Naive thymus-derived CD4-positive, alpha-beta T cell (primary cell): ENCODE data around the gene EIF3C. TPM values are rescaled to one million over a fixed set of nuclear protein-coding genes. Genes with fewer than 3 reads are reported as not detected.
"Not testable (repeated sequence)": the region's sequence is repeated elsewhere in the genome, so short reads cannot be mapped to it uniquely, and the experiment has no call there.

ENCODE experiments used
- ATAC-seq: fragments of 150-1000 bp; cut with Tn5 transposase; 2 replicates; pipeline ENCODE4 v1.10.0; 2021; ENCODE audit warnings: mild to moderate bottlenecking, moderate library complexity
- CTCF ChIA-PET: fragments of 350-600 bp; sonication (Branson Sonifier 250); formaldehyde crosslinking; loops from one replicate; lab custom pipeline; 2021; ENCODE audit warnings: antibody characterized with exemption; lab: Charles Lee
- POLR2A ChIA-PET: fragments of 350-600 bp; sonication (Branson Sonifier 250); formaldehyde crosslinking; loops from one replicate; lab custom pipeline; 2021; ENCODE audit warnings: antibody characterized with exemption, inconsistent platforms; lab: Charles Lee
- DNase-seq, 9 donors: peaks; one replicate each; pipeline versions ENCODE4 v3.0.0 to v3.0.0-alpha.2; 2020 to 2022; ENCODE audit warnings: mixed read lengths in 1 of 9
- H3K27ac ChIP-seq: one replicate; pipeline ENCODE4 v1.7.0; 2013; ENCODE audit warnings: mild to moderate bottlenecking, low read depth, low read length, moderate library complexity
- H3K27me3 ChIP-seq, 2 donors: one replicate each; pipeline ENCODE4 v1.7.0; 2013; ENCODE audit warnings: low read length in 2 of 2, mild to moderate bottlenecking in 2 of 2, moderate library complexity in 2 of 2; ENCODE audit not compliant: control insufficient read depth in 2 of 2, insufficient read depth in 2 of 2
- H3K36me3 ChIP-seq, 3 experiments: 1 replicate in 2 of 3; 2 replicates in 1 of 3; pipeline ENCODE4 v1.7.0; 2013; ENCODE audit warnings: low read length in 3 of 3, mild to moderate bottlenecking in 3 of 3, moderate library complexity in 1 of 3; ENCODE audit not compliant: insufficient read depth in 3 of 3, control insufficient read depth in 2 of 3
- H3K4me1 ChIP-seq, 2 donors: one replicate each; pipeline ENCODE4 v1.7.0; 2013; ENCODE audit warnings: low read length in 2 of 2, mild to moderate bottlenecking in 2 of 2, moderate library complexity in 1 of 2; ENCODE audit not compliant: control insufficient read depth in 2 of 2, insufficient read depth in 2 of 2
- H3K4me3 ChIP-seq: 2 replicates; pipeline ENCODE4 v1.7.0; 2013; ENCODE audit warnings: mild to moderate bottlenecking, low read length
- H3K9me3 ChIP-seq, 3 experiments: 1 replicate in 2 of 3; 2 replicates in 1 of 3; pipeline ENCODE4 v1.7.0; 2013; ENCODE audit warnings: low read length in 3 of 3; ENCODE audit not compliant: control insufficient read depth in 2 of 3
- H3K27ac Mint-ChIP-seq, 9 donors: one replicate each; pipeline ENCODE4 v1.8.0; 2020 to 2022; ENCODE audit warnings: mixed read lengths in 9 of 9, mild to moderate bottlenecking in 8 of 9, moderate library complexity in 5 of 9, inconsistent platforms in 2 of 9
- H3K27me3 Mint-ChIP-seq, 5 donors: one replicate each; pipeline ENCODE4 v1.8.0; 2021 to 2022; ENCODE audit warnings: mixed read lengths in 5 of 5, mild to moderate bottlenecking in 1 of 5
- H3K36me3 Mint-ChIP-seq, 5 donors: one replicate each; pipeline ENCODE4 v1.8.0; 2020 to 2022; ENCODE audit warnings: mixed read lengths in 5 of 5, mild to moderate bottlenecking in 3 of 5, inconsistent platforms in 1 of 5
- H3K4me1 Mint-ChIP-seq, 7 donors: one replicate each; pipeline ENCODE4 v1.8.0; 2020 to 2022; ENCODE audit warnings: mixed read lengths in 7 of 7, mild to moderate bottlenecking in 3 of 7, inconsistent platforms in 1 of 7
- H3K4me3 Mint-ChIP-seq, 10 donors: one replicate each; pipeline ENCODE4 v1.8.0; 2020 to 2022; ENCODE audit warnings: mild to moderate bottlenecking in 10 of 10, mixed read lengths in 10 of 10, moderate library complexity in 6 of 10, inconsistent platforms in 2 of 10
- H3K9me3 Mint-ChIP-seq, 11 donors: one replicate each; pipeline ENCODE4 v1.8.0; 2020 to 2022; ENCODE audit warnings: mixed read lengths in 11 of 11, mild to moderate bottlenecking in 4 of 11, inconsistent platforms in 1 of 11, moderate library complexity in 1 of 11
- intact Hi-C, 2 donors: fragments of 100-400 bp; cut with micrococcal nuclease; formaldehyde crosslinking; loops; one replicate each; pipeline ENCODE4 v1.15.1; 2023
- polyA plus RNA-seq, 2 donors: library from polyadenylated mRNA; unstranded; fragments of 300-500 nt; fragmentation: Illumina TruSeq; gene quantifications; one replicate each; pipeline ENCODE4 v1.2.3, GENCODE V29; 2021
- total RNA-seq, 6 experiments: library from RNA in 5 of 6; stranded (reverse) in 5 of 6; gene quantifications; 1 replicate in 5 of 6; 2 replicates in 1 of 6; pipeline ENCODE4 v1.2.3 and lab custom pipeline; 2021 to 2026

EIF3C gene
- total and polyA plus RNA-seq, 7 experiments from 2014 or later, result 158 to 736 (median 377) TPM

- intact Hi-C loops, ATAC-seq, H3K27ac Mint-ChIP-seq: not testable (repeated sequence)
Observed at GRCh38 chr16:28731253-28731652, 20.0 kb downstream of the EIF3C start.

GRCh38 chr16:28732455-28733124, 21.3 kb downstream of the EIF3C start:
- H3K9me3 Mint-ChIP-seq, CTCF ChIA-PET, ATAC-seq: not testable (repeated sequence)

More at GRCh38 chr16:28731253-28731652, 20.0 kb downstream of the EIF3C start:
- H3K27me3 ChIP-seq, H3K27ac ChIP-seq, DNase-seq, H3K4me1 Mint-ChIP-seq, H3K9me3 ChIP-seq, H3K4me3 ChIP-seq, H3K36me3 Mint-ChIP-seq, H3K4me3 Mint-ChIP-seq, POLR2A ChIA-PET, H3K36me3 ChIP-seq, H3K9me3 Mint-ChIP-seq, H3K27me3 Mint-ChIP-seq, H3K4me1 ChIP-seq, CTCF ChIA-PET: not testable (repeated sequence)

GRCh38 chr16:28739787-28740186, 28.5 kb downstream of the EIF3C start:
- H3K36me3 Mint-ChIP-seq, H3K4me3 Mint-ChIP-seq, H3K27me3 Mint-ChIP-seq, H3K9me3 ChIP-seq, H3K27ac ChIP-seq, intact Hi-C loops, H3K4me3 ChIP-seq, H3K9me3 Mint-ChIP-seq, H3K4me1 ChIP-seq, H3K4me1 Mint-ChIP-seq, CTCF ChIA-PET, H3K27ac Mint-ChIP-seq, H3K36me3 ChIP-seq, H3K27me3 ChIP-seq, POLR2A ChIA-PET: not testable (repeated sequence)
- peak in 2 of 9 donors; percentile 8 for DNase-seq
- ATAC-seq, result peak; percentile 86

More at GRCh38 chr16:28732455-28733124, 21.3 kb downstream of the EIF3C start:
- H3K4me3 ChIP-seq, intact Hi-C loops, H3K36me3 Mint-ChIP-seq, H3K27me3 Mint-ChIP-seq, DNase-seq, H3K27ac ChIP-seq, H3K4me3 Mint-ChIP-seq, H3K27ac Mint-ChIP-seq, H3K27me3 ChIP-seq, H3K4me1 ChIP-seq, H3K36me3 ChIP-seq, H3K4me1 Mint-ChIP-seq, POLR2A ChIA-PET, H3K9me3 ChIP-seq: not testable (repeated sequence)

- H3K9me3 ChIP-seq, H3K27ac Mint-ChIP-seq, H3K27me3 Mint-ChIP-seq, H3K4me3 Mint-ChIP-seq, DNase-seq, CTCF ChIA-PET, H3K27ac ChIP-seq, H3K27me3 ChIP-seq, H3K4me1 ChIP-seq, H3K4me3 ChIP-seq, intact Hi-C loops, H3K9me3 Mint-ChIP-seq, H3K36me3 Mint-ChIP-seq, H3K4me1 Mint-ChIP-seq, H3K36me3 ChIP-seq, ATAC-seq, POLR2A ChIA-PET: not testable (repeated sequence)
Observed at GRCh38 chr16:28740631-28741030, 29.4 kb downstream of the EIF3C start.

GRCh38 chr16:28741295-28741694, 30.0 kb downstream of the EIF3C start:
- H3K4me1 Mint-ChIP-seq, ATAC-seq, POLR2A ChIA-PET, H3K27ac Mint-ChIP-seq, H3K36me3 ChIP-seq, H3K9me3 Mint-ChIP-seq, H3K27me3 ChIP-seq, H3K4me3 Mint-ChIP-seq, H3K4me3 ChIP-seq, H3K27ac ChIP-seq, H3K9me3 ChIP-seq, intact Hi-C loops, H3K4me1 ChIP-seq, H3K27me3 Mint-ChIP-seq, H3K36me3 Mint-ChIP-seq, CTCF ChIA-PET, DNase-seq: not testable (repeated sequence)

GRCh38 chr16:28746618-28747350, 35.5 kb downstream of the EIF3C start:
- CTCF ChIA-PET, H3K27me3 Mint-ChIP-seq, H3K4me1 Mint-ChIP-seq: not testable (repeated sequence)

GRCh38 chr16:28749997-28750465, 38.8 kb downstream of the EIF3C start:
- H3K4me3 ChIP-seq, H3K9me3 ChIP-seq, intact Hi-C loops, H3K27me3 Mint-ChIP-seq, H3K9me3 Mint-ChIP-seq, H3K4me1 Mint-ChIP-seq, H3K36me3 ChIP-seq, H3K4me1 ChIP-seq, H3K36me3 Mint-ChIP-seq, CTCF ChIA-PET, H3K27me3 ChIP-seq, POLR2A ChIA-PET: not testable (repeated sequence)
- ATAC-seq (peak; percentile 100), DNase-seq (peak; percentile 23 to 70 (median 60))
- peak overlapping the region; percentile 41 for H3K27ac ChIP-seq
- Mint-ChIP-seq H3K4me3 (peak overlapping the region in 4 of 10 donors; percentile 38 to 80 (median 58)), H3K27ac (peak overlapping the region in 1 of 9 donors; percentile 71)

More at GRCh38 chr16:28746618-28747350, 35.5 kb downstream of the EIF3C start:
- DNase-seq, intact Hi-C loops, H3K4me3 Mint-ChIP-seq, H3K27ac ChIP-seq, H3K27me3 ChIP-seq, H3K27ac Mint-ChIP-seq, H3K4me3 ChIP-seq, ATAC-seq, H3K36me3 ChIP-seq, POLR2A ChIA-PET, H3K9me3 ChIP-seq, H3K9me3 Mint-ChIP-seq, H3K36me3 Mint-ChIP-seq, H3K4me1 ChIP-seq: not testable (repeated sequence)
